Activated CD4-positive, alpha-beta T cell treated with anti-CD3 and anti-CD28 coated beads, Interleukin-2, amount 50 U/mL, for 4 hours (primary cell): ENCODE data around the gene CDC37.

Source experiments
- DNase-seq, 2 experiments: peaks; one replicate each; pipeline ENCODE4 v3.0.0-alpha.2; 2020

The CDC37 gene

DNA sequence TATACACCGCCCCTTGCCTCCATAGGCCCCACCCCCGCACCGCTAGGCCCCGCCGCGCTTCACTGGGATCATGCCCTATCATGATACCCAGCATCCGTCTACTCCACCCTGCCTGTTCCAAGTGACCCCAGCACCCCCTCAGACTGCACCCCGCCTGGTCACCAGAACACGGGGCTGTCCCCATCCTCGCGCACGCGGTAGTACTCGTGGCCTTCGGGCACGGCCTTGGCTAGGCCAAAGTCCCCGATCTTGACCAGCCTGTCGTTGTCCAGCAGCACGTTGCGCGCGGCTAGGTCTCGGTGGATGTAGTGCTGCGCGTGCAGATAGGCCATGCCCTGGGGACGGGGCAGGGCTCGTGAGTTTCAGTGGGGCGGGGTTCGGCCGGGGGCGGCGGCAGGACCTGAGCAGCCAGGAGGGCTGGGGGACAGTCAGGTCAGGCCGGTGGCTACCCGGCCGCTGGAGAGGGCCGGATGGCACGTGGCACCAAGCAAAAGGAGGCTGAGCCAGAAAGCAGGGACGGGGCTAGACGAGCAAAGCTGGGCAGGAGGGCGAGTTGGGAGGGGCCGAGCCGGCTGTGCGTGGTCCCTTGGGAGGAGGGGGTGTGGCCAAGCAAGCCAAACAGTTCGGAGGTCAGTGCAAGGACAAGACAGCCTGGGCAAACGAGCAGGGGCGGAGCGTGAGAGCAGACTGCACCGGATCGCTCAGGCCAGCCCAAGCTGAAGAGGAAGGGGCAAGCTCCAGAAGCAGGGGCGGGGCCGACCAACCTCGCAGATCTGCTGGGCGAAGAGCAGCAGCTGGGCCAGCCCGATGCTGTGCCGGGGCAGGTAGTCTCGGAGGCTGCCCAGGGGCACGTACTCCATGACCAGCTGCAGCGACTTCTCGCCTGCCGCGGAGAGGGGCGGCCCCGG is 50.3 kb downstream of the CDC37 start:
- no peak for DNase-seq

DNA sequence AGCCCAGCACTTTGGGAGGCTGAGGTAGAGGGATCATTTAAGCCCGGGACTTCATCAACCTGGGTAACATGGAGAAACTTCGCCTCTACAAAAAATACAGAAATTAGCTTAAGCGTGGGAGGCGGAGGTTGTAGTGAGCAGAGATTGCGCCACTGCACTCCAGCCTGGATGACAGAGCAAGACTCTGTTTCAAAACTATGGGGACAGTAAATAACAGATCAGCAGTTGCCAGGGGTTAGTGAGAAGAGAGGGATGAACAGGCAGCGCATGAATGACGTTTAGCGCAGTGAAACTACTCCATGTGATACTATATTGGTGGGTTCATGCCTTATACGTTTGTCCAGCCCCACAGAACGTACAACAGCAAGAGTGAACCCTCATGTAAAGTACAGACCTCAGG is 56.8 kb downstream of the CDC37 start:
- no peak for DNase-seq

- DNase-seq: no peak
Measured at GRCh38 chr19:10344780-10345179, 58.6 kb downstream of the CDC37 start.

DNA sequence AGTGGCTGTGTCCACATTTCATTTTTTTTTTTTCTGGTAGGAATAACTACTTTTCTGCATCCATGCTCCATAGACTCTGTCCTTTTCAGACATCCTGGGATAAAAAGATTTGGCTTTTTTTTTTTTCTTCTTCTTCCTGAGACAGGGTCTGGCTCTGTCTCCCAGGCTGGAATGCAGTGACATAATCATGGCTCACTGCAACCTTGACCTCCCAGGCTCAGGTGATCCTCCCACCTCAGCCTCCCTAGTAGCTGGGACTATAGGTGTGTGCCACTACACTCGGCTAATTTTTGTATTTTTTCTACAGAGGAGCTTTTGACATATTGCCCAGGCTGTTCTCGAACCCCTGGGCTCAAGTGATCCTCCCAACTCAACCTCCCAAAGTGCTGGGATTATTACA is 59.8 kb downstream of the CDC37 start:
- no peak for DNase-seq
